Ovary (tissue), 9 donors: ENCODE results near the gene AGBL4. TPM values are rescaled to one million over a fixed set of nuclear protein-coding genes. Genes with fewer than 3 reads are reported as not detected.

Experiments used
- DNase-seq, 5 donors: peaks; one replicate each; pipeline ENCODE4 v3.0.0-alpha.2; 2019 to 2020
- H3K27ac ChIP-seq, 2 donors: fragments of 200-600 bp; one replicate each; pipeline versions ENCODE4 v1.5.1 to v1.8.0; 2019 to 2022
- H3K27me3 ChIP-seq: fragments of 200-600 bp; one replicate; pipeline ENCODE4 v1.8.0; 2022
- H3K36me3 ChIP-seq: fragments of 200-600 bp; sonication (generic); one replicate; pipeline ENCODE4 v1.5.1; 2019
- H3K4me1 ChIP-seq: one replicate; pipeline ENCODE4 v1.8.1; 2013; ENCODE audit warnings: mild to moderate bottlenecking, moderate library complexity; ENCODE audit not compliant: insufficient read depth
- H3K4me3 ChIP-seq: fragments of 200-600 bp; sonication (generic); one replicate; pipeline ENCODE4 v1.5.1; 2017
- H3K9me3 ChIP-seq, 2 donors: fragments of 200-600 bp in 1 of 2; sonication (generic) in 1 of 2; one replicate each; pipeline versions ENCODE4 v1.5.1 to v1.8.1; 2013 to 2019; ENCODE audit warnings: mild to moderate bottlenecking in 1 of 2, moderate library complexity in 1 of 2
- EP300 ChIP-seq: sonication (generic); formaldehyde crosslinking; IDR thresholded peaks from one replicate; pipeline ENCODE4 v1.6.1; 2017; ENCODE audit warnings: antibody characterized with exemption
- POLR2A ChIP-seq: fragments of 450-650 bp; IDR thresholded peaks from one replicate; pipeline ENCODE4 v1.6.1; 2017; ENCODE audit warnings: antibody characterized with exemption, mild to moderate bottlenecking, moderate library complexity
- WGBS, 3 donors: extraction: QIAGEN DNeasy Blood & Tissue Kit in 1 of 3; methylation state at CpG; one replicate each; pipeline versions ENCODE4 v1.1.5 to v1.1.7; 2013 to 2017; 5-methylcytosine and 5-hydroxymethylcytosine counted together
- intact Hi-C, 4 donors: fragments of 100-400 bp; cut with DNase I; formaldehyde crosslinking; loops; one replicate each; pipeline versions ENCODE4 v1.11.0 to v1.15.1; 2022 to 2023
- polyA plus RNA-seq, 2 donors: library from polyadenylated mRNA; stranded (reverse); fragments of 200-250 nt in 1 of 2; fragments of 350-450 nt in 1 of 2; fragmentation: Illumina TruSeq in 1 of 2; extraction: RNeasy Lipid Tissue Mini Kit (QIAGEN cat#74804) in 1 of 2; gene quantifications; one replicate each; pipeline ENCODE4 v1.2.3, GENCODE V29; 2013 to 2014
- total RNA-seq, 7 donors: library from RNA; depleted of rRNA in 2 of 7; stranded (reverse); fragments of >200 nt in 2 of 7; fragmentation: NEBNext Ultra II Directional in 3 of 7; extraction: Animal tissue kit (Norgen Biotek cat#: 25700) in 3 of 7; gene quantifications; one replicate each; pipeline versions ENCODE4 v1.1.0 to v1.2.4, GENCODE V29; 2016 to 2023
- TF ChIP-seq, protein P1 (sequence below), 3 donors: fragments of 450-650 bp in 2 of 3; fragments of 200-600 bp in 1 of 3; IDR thresholded peaks; one replicate each; pipeline versions ENCODE4 v1.5.1 to v1.8.0; 2016 to 2022; ENCODE audit warnings: antibody characterized with exemption in 3 of 3, mild to moderate bottlenecking in 1 of 3
- donor health status: DM: no; HTN: no; CAD: no; lungs with moderate emphysema.
- donor health status: DM: no; HTN: no; CAD: no.
- donor health status: Bipolar disorder and iron deficiency.
- donor health status: DM: yes; HTN: yes; CAD: no.
- donor health status: DM: no; HTN: no; CAD: no.
- donor health status: DM: yes; HTN: yes; CAD: no.

The AGBL4 gene
- total and polyA plus RNA-seq, 9 donors, result 0.15 to 6.2 (median 0.64) TPM

DNA sequence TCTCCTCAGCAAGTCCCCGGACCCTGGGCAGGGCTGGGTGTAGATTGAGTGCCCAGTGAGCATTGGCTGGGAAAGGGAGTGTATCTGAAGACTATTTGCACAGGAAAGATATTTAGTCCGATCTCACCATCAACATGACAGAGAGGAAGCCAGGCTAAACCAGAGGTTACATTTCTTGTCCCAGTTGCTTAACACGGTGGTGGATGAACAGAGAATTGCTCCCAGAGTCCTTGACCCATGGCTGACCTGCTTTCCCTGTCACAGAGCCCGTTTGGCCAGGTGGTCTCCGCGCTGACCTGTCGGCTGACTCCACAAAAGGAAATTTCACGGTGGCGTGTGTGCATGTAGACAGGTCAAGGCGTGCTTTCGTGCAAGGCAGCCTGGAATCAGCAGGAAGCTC, 1330.6 kb downstream of the AGBL4 start:
- Histone ChIP-seq H3K4me1 (no peaks in the 10 kb centered on the region), H3K9me3 (no peaks in the 10 kb centered on the region), H3K36me3 (no peaks in the 10 kb centered on the region), H3K4me3 (no peak overlapping the region), H3K27me3 (no peaks in the 10 kb centered on the region), H3K27ac (no peak overlapping the region)
- intact Hi-C loops, result loop anchor here in 2 of 4 donors (10.0 kb wide), 2 partner anchors 118 to 128 kb away; no protein-coding TSS in a partner anchor
- TF ChIP-seq POLR2A, result no peak
- no peak for TF ChIP-seq EP300
- TF ChIP-seq, protein P1, sequence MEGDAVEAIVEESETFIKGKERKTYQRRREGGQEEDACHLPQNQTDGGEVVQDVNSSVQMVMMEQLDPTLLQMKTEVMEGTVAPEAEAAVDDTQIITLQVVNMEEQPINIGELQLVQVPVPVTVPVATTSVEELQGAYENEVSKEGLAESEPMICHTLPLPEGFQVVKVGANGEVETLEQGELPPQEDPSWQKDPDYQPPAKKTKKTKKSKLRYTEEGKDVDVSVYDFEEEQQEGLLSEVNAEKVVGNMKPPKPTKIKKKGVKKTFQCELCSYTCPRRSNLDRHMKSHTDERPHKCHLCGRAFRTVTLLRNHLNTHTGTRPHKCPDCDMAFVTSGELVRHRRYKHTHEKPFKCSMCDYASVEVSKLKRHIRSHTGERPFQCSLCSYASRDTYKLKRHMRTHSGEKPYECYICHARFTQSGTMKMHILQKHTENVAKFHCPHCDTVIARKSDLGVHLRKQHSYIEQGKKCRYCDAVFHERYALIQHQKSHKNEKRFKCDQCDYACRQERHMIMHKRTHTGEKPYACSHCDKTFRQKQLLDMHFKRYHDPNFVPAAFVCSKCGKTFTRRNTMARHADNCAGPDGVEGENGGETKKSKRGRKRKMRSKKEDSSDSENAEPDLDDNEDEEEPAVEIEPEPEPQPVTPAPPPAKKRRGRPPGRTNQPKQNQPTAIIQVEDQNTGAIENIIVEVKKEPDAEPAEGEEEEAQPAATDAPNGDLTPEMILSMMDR (IDR thresholded peaks at IDR 0.05), result no peak
- WGBS, 3 donors, result 50 to 61% (median 58%) methylated on average over 11 of the region's 11 CpGs
- DNase-seq, result no peak

DNA sequence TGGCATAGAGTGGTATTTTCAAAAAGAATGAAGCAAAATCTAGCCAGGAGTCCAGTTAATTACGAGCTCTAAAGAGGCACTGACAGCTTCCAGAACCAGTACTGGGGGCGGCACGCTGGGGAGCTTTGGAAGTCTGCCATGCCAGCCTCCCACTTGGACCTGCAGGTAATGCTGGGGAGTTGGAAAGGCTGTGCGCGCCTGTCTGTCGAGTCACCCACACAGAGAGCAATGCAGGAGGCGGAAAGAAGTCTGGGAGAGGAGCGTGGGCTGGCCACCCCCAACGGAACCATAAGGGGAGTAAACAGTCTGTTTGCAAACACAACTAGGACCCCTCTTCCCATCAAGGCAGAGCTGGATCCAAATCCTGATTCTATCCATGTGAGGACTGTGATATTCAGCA, 1331.5 kb downstream of the AGBL4 start:
- no peaks in the 10 kb centered on the region for H3K27me3 ChIP-seq
- no peaks in the 10 kb centered on the region for H3K9me3 ChIP-seq
- 42 to 59% (median 43%) methylated on average over 9 of the region's 9 CpGs for WGBS, 3 donors
- no peak overlapping the region for H3K4me3 ChIP-seq
- peaks cover 2% of the 10 kb centered on the region for H3K4me1 ChIP-seq
- H3K36me3 ChIP-seq, result no peaks in the 10 kb centered on the region
- DNase-seq, result no peak
- intact Hi-C loops, result loop anchor here in 2 of 4 donors (10.0 kb wide), 2 partner anchors 117 to 127 kb away; no protein-coding TSS in a partner anchor
- TF ChIP-seq POLR2A (no peak), EP300 (no peak)
- TF ChIP-seq, protein P1 (IDR thresholded peaks at IDR 0.05), result no peak
- H3K27ac ChIP-seq, result no peak overlapping the region

DNA sequence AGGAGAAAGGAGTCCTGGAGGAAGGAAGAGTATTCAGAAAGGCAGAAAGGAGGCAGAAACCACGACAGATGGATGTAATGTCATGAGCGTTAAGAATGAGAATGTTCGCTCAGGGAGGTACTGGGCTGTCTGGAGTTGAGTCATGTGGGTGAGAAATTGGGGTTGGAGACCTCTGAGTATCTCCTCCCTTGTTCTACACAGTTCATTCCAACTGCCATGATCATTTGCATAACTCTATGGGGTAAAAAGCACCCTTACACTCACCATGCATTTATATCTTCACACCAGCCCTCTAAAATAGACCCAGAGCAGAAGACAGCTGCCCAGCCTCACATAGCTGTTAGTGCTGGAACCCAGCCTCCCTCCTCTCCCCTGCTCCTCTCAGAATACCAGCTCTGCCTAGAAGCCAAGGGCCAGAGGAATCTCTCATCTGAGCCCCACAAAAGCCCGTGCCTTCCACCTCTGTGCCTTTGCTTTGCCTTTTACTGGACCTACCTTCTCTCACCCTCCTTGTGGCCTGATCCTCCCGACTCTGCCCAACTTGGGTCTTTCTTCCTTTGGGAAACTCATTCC, 1332.2 kb downstream of the AGBL4 start:
- 75 to 79% (median 76%) methylated on average over 5 of the region's 5 CpGs for WGBS, 3 donors
- Histone ChIP-seq H3K4me3 (no peak overlapping the region), H3K4me1 (peaks cover 2% of the 10 kb centered on the region), H3K9me3 (no peaks in the 10 kb centered on the region), H3K27ac (no peak overlapping the region), H3K36me3 (no peaks in the 10 kb centered on the region), H3K27me3 (no peaks in the 10 kb centered on the region)
- TF ChIP-seq POLR2A, result no peak
- TF ChIP-seq, protein P1 (IDR thresholded peaks at IDR 0.05), result no peak
- TF ChIP-seq EP300, result no peak
- intact Hi-C loops, result loop anchor here in 2 of 4 donors (10.0 kb wide), 2 partner anchors 117 to 127 kb away; no protein-coding TSS in a partner anchor
- DNase-seq, result no peak

DNA sequence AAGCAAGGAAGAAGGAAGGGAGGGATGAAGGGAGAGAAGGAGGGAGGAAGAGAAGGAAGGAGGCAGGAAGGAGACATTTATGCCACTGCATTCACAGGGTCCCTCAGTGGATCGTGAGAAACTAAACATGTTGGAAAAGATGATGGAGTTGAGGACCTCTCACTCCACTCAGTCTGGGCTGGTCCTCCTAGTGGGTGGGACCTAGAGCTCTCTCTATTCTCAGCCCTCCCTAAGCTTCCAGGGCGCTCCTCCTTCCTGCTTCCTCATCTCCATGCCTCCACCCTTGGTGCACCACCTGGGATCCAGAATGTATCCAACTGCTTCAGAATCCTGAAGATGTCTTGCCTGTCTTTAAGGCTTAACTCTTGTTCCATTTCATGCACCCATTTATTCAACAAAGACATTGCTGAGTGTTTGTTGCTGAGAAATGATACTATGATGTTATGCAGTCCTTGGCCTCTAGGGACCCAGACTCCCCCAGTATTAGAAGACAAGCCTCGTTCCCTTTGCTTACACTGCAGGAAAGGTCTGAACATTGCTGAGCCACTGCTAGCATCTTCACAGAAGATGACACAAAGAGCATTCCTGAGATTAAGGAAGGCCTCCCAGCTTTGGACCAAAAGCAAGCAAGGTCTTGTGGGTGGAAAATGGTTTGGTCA, 1335.5 kb downstream of the AGBL4 start:
- Histone ChIP-seq H3K4me1 (peaks cover 2% of the 10 kb centered on the region), H3K36me3 (no peaks in the 10 kb centered on the region), H3K27ac (no peak overlapping the region), H3K4me3 (no peak overlapping the region), H3K9me3 (no peaks in the 10 kb centered on the region), H3K27me3 (no peaks in the 10 kb centered on the region)
- TF ChIP-seq EP300, result no peak
- TF ChIP-seq, protein P1 (IDR thresholded peaks at IDR 0.05), result no peak
- no peak for TF ChIP-seq POLR2A
- intact Hi-C loops, result loop anchor here in 1 of 4 donors (10.0 kb wide), 1 partner anchor 117 kb away; no protein-coding TSS in a partner anchor
- DNase-seq, result no peak
- WGBS, 3 donors, result 42 to 53% (median 50%) methylated on average over 3 of the region's 3 CpGs
